AG09319 (cell line): Measurements from ENCODE around the gene ACACA.
"Not testable (repeated sequence)": the region's sequence is repeated elsewhere in the genome, so short reads cannot be mapped to it uniquely, and the experiment has no call there.

Experiments
- DNase-seq: peaks from one replicate; pipeline ENCODE4 v3.0.0-alpha.2; 2010; ENCODE audit warnings: low read depth; ENCODE audit errors: extremely low read depth
- CTCF ChIP-seq: IDR thresholded peaks from 2 replicates; pipeline ENCODE4 v1.5.1; 2011; ENCODE audit warnings: low read depth, mild to moderate bottlenecking, inconsistent platforms, low read length, moderate library complexity

Gene ACACA

GRCh38 chr17:37413875-37414519, 7.4 kb upstream of the ACACA start:
- peak; percentile 13; the same call in 1 of the 2 replicates for TF ChIP-seq CTCF
- no peak for DNase-seq

- DNase-seq = no peak
- no peak for TF ChIP-seq CTCF
These were observed 3.7 kb upstream of the ACACA start for GRCh38 chr17:37410357-37410756.

- not testable (repeated sequence) for DNase-seq
These were observed 1.5 kb upstream of the ACACA start for GRCh38 chr17:37408145-37408479.

GRCh38 chr17:37405955-37406634, 541 bp downstream of the ACACA start:
- DNase-seq = no peak
- no peak for TF ChIP-seq CTCF

GRCh38 chr17:37405522-37405921, 1.1 kb downstream of the ACACA start:
- DNase-seq = not testable (repeated sequence)

- DNase-seq = no peak
- TF ChIP-seq CTCF = no peak
These were observed 6.1 kb downstream of the ACACA start for GRCh38 chr17:37400505-37400904.

- no peak for DNase-seq
- no peak for TF ChIP-seq CTCF
These were observed 7.3 kb downstream of the ACACA start for GRCh38 chr17:37399265-37399803.

- TF ChIP-seq CTCF = no peak
- DNase-seq = no peak
These were observed 13.3 kb downstream of the ACACA start for GRCh38 chr17:37393352-37393751.
